Gastroesophageal sphincter (tissue), 4 donors: ENCODE measurements around the gene SIAH3. TPM values are rescaled to one million over a fixed set of nuclear protein-coding genes. Genes with fewer than 3 reads are reported as not detected.

Experiments used
- ATAC-seq: fragments of 150-250 bp; one replicate; pipeline ENCODE4 v1.9.1; 2016; ENCODE audit warnings: mild to moderate bottlenecking, moderate library complexity
- H3K27ac ChIP-seq, 4 donors: fragments of 200-600 bp; sonication (generic) in 3 of 4; 1 replicate in 3 of 4; 2 replicates in 1 of 4; pipeline ENCODE4 v1.5.1; 2016 to 2019
- H3K27me3 ChIP-seq: fragments of 200-600 bp; sonication (generic); one replicate; pipeline ENCODE4 v1.5.1; 2019
- H3K36me3 ChIP-seq, 2 donors: fragments of 200-600 bp; sonication (generic); one replicate each; pipeline ENCODE4 v1.5.1; 2019; ENCODE audit warnings: control low read depth in 1 of 2
- H3K4me1 ChIP-seq, 3 donors: fragments of 200-600 bp; sonication (generic); 1 replicate in 2 of 3; 2 replicates in 1 of 3; pipeline ENCODE4 v1.5.1; 2016 to 2019; ENCODE audit warnings: control low read depth in 2 of 3
- H3K4me3 ChIP-seq, 2 donors: fragments of 200-600 bp; sonication (generic); one replicate each; pipeline ENCODE4 v1.5.1; 2019; ENCODE audit warnings: mild to moderate bottlenecking in 1 of 2, moderate library complexity in 1 of 2
- H3K9me3 ChIP-seq, 3 donors: fragments of 200-600 bp; sonication (generic); one replicate each; pipeline ENCODE4 v1.5.1; 2017 to 2019; ENCODE audit warnings: control low read depth in 2 of 3
- CTCF ChIP-seq, 4 experiments: fragments of 200-600 bp in 2 of 4; fragments of 450-650 bp in 2 of 4; sonication (generic) in 1 of 4; IDR thresholded peaks; one replicate each; pipeline ENCODE4 v1.5.1; 2017 to 2019; ENCODE audit warnings: antibody characterized with exemption in 4 of 4, mild to moderate bottlenecking in 2 of 4, moderate library complexity in 2 of 4
- EP300 ChIP-seq: sonication (generic); formaldehyde crosslinking; IDR thresholded peaks from one replicate; pipeline ENCODE4 v1.6.1; 2017; ENCODE audit warnings: antibody characterized with exemption, mild to moderate bottlenecking
- POLR2A ChIP-seq, 2 donors: fragments of 450-650 bp; IDR thresholded peaks; one replicate each; pipeline ENCODE4 v1.6.1; 2017; ENCODE audit warnings: antibody characterized with exemption in 2 of 2, mild to moderate bottlenecking in 2 of 2, moderate library complexity in 1 of 2
- POLR2AphosphoS5 ChIP-seq: sonication (generic); formaldehyde crosslinking; IDR thresholded peaks from one replicate; pipeline ENCODE4 v1.6.1; 2017; ENCODE audit warnings: antibody characterized with exemption
- WGBS, 2 donors: methylation state at CpG; one replicate each; pipeline ENCODE4 v1.1.5; 2018; ENCODE audit warnings: low coverage in 1 of 2; 5-methylcytosine and 5-hydroxymethylcytosine counted together
- total RNA-seq, 4 donors: library from RNA; depleted of rRNA; stranded (reverse); fragments of >200 nt; gene quantifications; one replicate each; pipeline ENCODE4 v1.1.0, GENCODE V29; 2016

SIAH3 gene
- total RNA-seq, 4 donors from 2014 or later = not detected

- Histone ChIP-seq H3K27ac (no peak overlapping the region), H3K27me3 (no peaks in the 10 kb centered on the region), H3K36me3 (no peaks in the 10 kb centered on the region), H3K4me3 (no peak overlapping the region), H3K9me3 (no peaks in the 10 kb centered on the region), H3K4me1 (peaks cover 0 to 27% (median 0%) of the 10 kb centered on the region in 3 donors)
- no peak for TF ChIP-seq POLR2A (IDR thresholded peaks at IDR 0.05)
- TF ChIP-seq EP300 = no peak
- TF ChIP-seq CTCF (IDR thresholded peaks at IDR 0.05) = no peak
- no peak for TF ChIP-seq POLR2AphosphoS5
- ATAC-seq = no peak
Observed at GRCh38 chr13:45827318-45827717, 24.2 kb downstream of the SIAH3 start.

- Histone ChIP-seq H3K4me1 (peaks cover 0 to 27% (median 0%) of the 10 kb centered on the region in 3 donors), H3K4me3 (no peak overlapping the region), H3K36me3 (no peaks in the 10 kb centered on the region), H3K27me3 (no peaks in the 10 kb centered on the region), H3K27ac (no peak overlapping the region), H3K9me3 (no peaks in the 10 kb centered on the region)
- ATAC-seq = no peak
- WGBS, 2 donors = 67 to 70% methylated on average over 5 of the region's 5 CpGs
- TF ChIP-seq POLR2AphosphoS5 = no peak
- TF ChIP-seq EP300 = no peak
- TF ChIP-seq POLR2A (IDR thresholded peaks at IDR 0.05) = no peak
- TF ChIP-seq CTCF (IDR thresholded peaks at IDR 0.05) = no peak
Observed at GRCh38 chr13:45826731-45827130, 24.8 kb downstream of the SIAH3 start.

- H3K27ac ChIP-seq = no peak overlapping the region
- H3K9me3 ChIP-seq = no peaks in the 10 kb centered on the region
- ATAC-seq = no peak
- H3K4me3 ChIP-seq = no peak overlapping the region
- WGBS, 2 donors = 88 to 100% methylated on average over 2 to 4 of the region's 4 CpGs
- H3K36me3 ChIP-seq = no peaks in the 10 kb centered on the region
- H3K27me3 ChIP-seq = no peaks in the 10 kb centered on the region
- peaks cover 0 to 27% (median 0%) of the 10 kb centered on the region in 3 donors for H3K4me1 ChIP-seq
- TF ChIP-seq POLR2AphosphoS5 (no peak), CTCF (IDR thresholded peaks at IDR 0.05) (no peak), EP300 (no peak), POLR2A (IDR thresholded peaks at IDR 0.05) (no peak)
Observed at GRCh38 chr13:45825387-45825650, 26.2 kb downstream of the SIAH3 start.

GRCh38 chr13:45823583-45823982 is 28.0 kb downstream of the SIAH3 start:
- Histone ChIP-seq H3K4me1 (peaks cover 0 to 27% (median 0%) of the 10 kb centered on the region in 3 donors), H3K4me3 (no peak overlapping the region), H3K27ac (no peak overlapping the region), H3K27me3 (no peaks in the 10 kb centered on the region), H3K36me3 (no peaks in the 10 kb centered on the region), H3K9me3 (no peaks in the 10 kb centered on the region)
- no peak for ATAC-seq
- TF ChIP-seq CTCF (IDR thresholded peaks at IDR 0.05) (no peak), POLR2AphosphoS5 (no peak), POLR2A (IDR thresholded peaks at IDR 0.05) (no peak), EP300 (no peak)

- Histone ChIP-seq H3K27ac (no peak overlapping the region), H3K9me3 (no peaks in the 10 kb centered on the region), H3K4me1 (peaks cover 0 to 18% (median 0%) of the 10 kb centered on the region in 3 donors), H3K27me3 (no peaks in the 10 kb centered on the region), H3K4me3 (no peak overlapping the region), H3K36me3 (no peaks in the 10 kb centered on the region)
- ATAC-seq = no peak
- no peak for TF ChIP-seq POLR2AphosphoS5
- no peak for TF ChIP-seq EP300
- no peak for TF ChIP-seq POLR2A (IDR thresholded peaks at IDR 0.05)
- TF ChIP-seq CTCF (IDR thresholded peaks at IDR 0.05) = no peak
- WGBS, 2 donors = 80 to 93% methylated on average over 2 to 4 of the region's 6 CpGs
Observed at GRCh38 chr13:45821811-45822210, 29.7 kb downstream of the SIAH3 start.
